Stimulated activated naive CD8-positive, alpha-beta T cell treated with anti-CD3 and anti-CD28 coated beads, Interleukin-15, Interleukin-2, amounts not matched to agents 100 ng/mL and 50 ng/mL, for 24 hours (primary cell): ENCODE results near the gene KLHL18.
"Not testable (repeated sequence)": the region's sequence is repeated elsewhere in the genome, so short reads cannot be mapped to it uniquely, and the experiment has no call there.

Experiments
- H3K27ac Mint-ChIP-seq: one replicate; pipeline ENCODE4 v1.8.0; 2021; ENCODE audit warnings: mild to moderate bottlenecking, mixed read lengths
- H3K27me3 Mint-ChIP-seq: one replicate; pipeline ENCODE4 v1.8.0; 2021; ENCODE audit warnings: mixed read lengths
- H3K36me3 Mint-ChIP-seq: one replicate; pipeline ENCODE4 v1.8.0; 2021; ENCODE audit warnings: low read depth, mixed read lengths
- H3K4me1 Mint-ChIP-seq: one replicate; pipeline ENCODE4 v1.8.0; 2021; ENCODE audit warnings: low read depth, mixed read lengths
- H3K4me3 Mint-ChIP-seq: one replicate; pipeline ENCODE4 v1.8.0; 2021; ENCODE audit warnings: mild to moderate bottlenecking, mixed read lengths
- H3K9me3 Mint-ChIP-seq: one replicate; pipeline ENCODE4 v1.8.0; 2021; ENCODE audit warnings: mixed read lengths

The KLHL18 gene

DNA sequence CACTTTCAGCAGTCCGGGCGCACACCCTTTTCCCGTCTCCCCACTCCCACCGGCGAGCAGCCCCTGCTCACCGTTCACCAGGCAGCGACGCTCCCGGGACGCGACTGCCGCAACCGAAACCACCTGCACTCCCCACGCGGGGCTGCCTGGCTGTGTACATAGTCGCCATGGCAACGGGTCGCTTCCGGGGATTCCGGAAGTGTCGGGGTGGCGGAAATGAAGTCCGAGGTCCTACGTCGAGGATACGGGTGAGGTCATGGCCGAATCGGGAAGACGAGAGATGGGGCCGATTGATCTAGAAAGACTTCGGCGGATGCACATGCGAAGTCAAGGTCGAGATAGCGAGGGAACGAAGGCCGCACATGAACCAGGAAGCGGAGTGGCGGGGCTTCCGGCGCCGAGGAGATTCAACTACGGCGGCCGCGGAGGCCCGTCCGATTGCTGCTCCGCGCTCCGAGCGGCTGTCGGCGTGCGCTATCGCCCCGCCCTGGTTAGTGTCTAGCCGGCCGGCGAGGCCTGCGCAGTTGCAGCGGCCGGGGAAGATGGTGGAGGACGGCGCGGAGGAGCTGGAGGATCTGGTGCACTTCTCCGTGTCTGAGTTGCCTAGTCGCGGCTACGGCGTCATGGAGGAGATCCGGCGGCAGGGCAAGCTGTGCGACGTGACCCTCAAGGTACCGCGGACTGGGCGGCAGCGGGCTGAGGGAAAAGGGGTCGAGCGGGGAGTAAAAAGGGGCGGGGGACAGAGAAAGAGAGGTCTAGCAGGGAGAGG is at the start of gene KLHL18, which contains the start of gene KIF9:
Gene KLHL18 (plus strand): TSS at position 521 of the 769 bp plus-strand sequence. CDS start 22 bp downstream, at position 543.
Gene KIF9 (minus strand): TSS at position 376 of the 769 bp plus-strand sequence. CDS start 5,425 bp downstream, outside the sequence.
- peaks cover 32% of the 10 kb centered on the region for H3K36me3 Mint-ChIP-seq
- peak within 1 kb of the TSS; percentile 98 for H3K27ac Mint-ChIP-seq
- peaks cover 49% of the 10 kb centered on the region for H3K4me1 Mint-ChIP-seq

DNA sequence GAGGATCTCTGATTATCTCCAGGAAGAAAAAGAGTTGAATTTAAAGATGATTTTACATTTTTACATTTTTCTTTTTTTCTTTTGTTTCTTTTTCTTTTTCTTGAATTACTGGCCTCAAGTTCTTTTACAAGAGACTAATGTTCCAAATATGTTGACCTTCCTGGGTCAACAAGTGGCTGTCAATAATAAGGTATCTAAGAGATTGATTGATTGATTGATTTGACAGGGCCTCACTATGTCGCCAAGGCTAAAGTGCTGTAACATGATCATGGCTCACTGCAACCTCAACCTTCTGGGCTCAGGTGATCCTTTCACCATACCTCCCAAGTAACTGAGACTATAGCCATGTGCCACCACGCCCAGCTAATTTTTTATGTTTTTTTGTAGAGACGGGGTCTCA is 44.7 kb upstream of the KLHL18 start:
- H3K4me1 Mint-ChIP-seq = no peaks in the 10 kb centered on the region
- no peak overlapping the region for H3K27ac Mint-ChIP-seq
- no peaks in the 10 kb centered on the region for H3K9me3 Mint-ChIP-seq
- H3K4me3 Mint-ChIP-seq = no peak overlapping the region
- no peaks in the 10 kb centered on the region for H3K36me3 Mint-ChIP-seq
- no peaks in the 10 kb centered on the region for H3K27me3 Mint-ChIP-seq

More for the DNA sequence above, at the start of gene KLHL18, which contains the start of gene KIF9:
- Mint-ChIP-seq H3K27me3 (no peaks in the 10 kb centered on the region), H3K9me3 (no peaks in the 10 kb centered on the region), H3K4me3 (peak within 1 kb of the TSS; percentile 98)

DNA sequence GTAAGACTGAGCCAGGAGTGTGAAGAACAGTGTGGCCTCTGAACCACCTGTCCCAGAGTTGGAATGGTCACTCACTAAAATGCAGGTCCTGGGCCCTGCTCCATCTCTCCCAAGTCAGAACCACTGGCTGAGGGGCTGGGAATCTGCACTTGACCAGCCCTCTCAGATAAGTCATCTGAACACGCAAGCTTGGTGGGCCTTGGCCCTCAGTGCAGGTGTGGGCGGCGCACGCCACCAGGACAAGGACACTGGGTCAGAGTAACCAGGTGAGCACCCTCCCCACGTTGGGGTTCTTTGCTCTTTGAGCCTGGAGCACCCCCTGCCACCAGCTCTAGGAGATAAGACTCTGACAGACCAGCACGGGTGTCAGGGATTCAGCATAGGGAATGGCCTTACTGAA is 42.8 kb upstream of the KLHL18 start:
- H3K27ac Mint-ChIP-seq = no peak overlapping the region
- H3K36me3 Mint-ChIP-seq = no peaks in the 10 kb centered on the region
- H3K9me3 Mint-ChIP-seq = no peaks in the 10 kb centered on the region
- H3K4me3 Mint-ChIP-seq = no peak overlapping the region
- H3K4me1 Mint-ChIP-seq = no peaks in the 10 kb centered on the region
- no peaks in the 10 kb centered on the region for H3K27me3 Mint-ChIP-seq

DNA sequence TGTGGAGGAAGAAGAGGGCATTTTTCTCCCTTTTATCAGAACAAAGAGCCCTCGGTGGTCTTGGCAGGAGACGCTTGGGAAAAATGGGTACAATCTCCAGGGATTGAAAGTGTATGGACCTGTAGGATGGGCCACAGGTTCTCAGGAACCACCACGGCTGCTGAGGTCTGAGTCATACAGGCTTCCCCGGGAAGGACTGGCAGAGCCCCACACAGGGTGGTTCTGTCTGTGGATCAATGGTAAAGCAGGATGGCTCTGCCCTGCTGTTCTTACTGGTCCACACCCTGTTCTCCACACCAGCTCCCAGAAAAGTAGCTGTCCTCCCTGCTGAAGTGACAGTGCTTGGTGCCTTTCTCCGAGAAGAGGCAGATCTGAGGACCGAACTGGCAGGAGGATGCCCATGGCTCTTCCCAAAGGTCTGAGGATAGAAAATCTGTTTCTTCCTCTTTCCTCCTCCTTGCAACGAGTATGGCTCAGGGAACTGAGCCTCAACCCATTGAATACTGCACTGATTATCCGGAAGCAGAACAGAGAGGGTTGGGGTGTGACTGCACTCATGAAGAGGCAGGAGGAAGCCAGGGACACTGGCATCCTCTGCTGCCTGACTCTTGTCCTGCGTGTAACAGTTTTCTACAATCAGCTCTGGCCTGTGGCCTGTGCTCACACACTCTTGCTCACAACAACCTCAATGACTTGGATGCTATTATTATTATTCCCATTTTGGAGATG is 39.2 kb upstream of the KLHL18 start:
- no peaks in the 10 kb centered on the region for H3K4me1 Mint-ChIP-seq
- no peaks in the 10 kb centered on the region for H3K36me3 Mint-ChIP-seq
- no peak overlapping the region for H3K27ac Mint-ChIP-seq
- no peaks in the 10 kb centered on the region for H3K27me3 Mint-ChIP-seq
- no peaks in the 10 kb centered on the region for H3K9me3 Mint-ChIP-seq
- H3K4me3 Mint-ChIP-seq = no peak overlapping the region

DNA sequence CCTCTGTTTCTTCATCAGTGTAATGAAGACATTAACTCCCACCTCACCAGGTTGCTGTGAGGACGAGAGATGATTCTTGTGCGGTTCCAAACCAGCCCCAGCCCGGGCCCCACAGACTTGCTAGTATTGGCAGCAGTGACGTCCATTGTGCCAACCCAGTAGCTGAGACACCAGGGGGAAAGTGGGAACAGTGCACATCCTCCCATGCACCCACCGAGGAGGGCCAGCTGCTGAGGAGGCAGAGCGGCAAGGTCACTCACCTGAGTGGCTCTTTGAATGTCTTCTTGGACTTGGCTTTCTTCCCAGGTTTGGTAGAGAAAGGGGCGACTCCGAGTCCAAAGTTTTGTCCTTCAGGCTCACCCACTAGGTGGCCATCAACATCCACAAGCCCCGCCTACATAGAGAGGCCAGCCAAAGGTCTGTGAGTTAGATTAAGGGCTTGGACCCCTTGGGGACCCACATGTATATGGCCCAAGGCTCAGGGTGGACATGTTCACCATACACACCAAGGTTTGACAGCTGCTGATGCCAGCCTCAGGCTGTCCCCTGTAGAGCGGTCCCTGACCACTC is 38.1 kb upstream of the KLHL18 start:
- Mint-ChIP-seq H3K36me3 (no peaks in the 10 kb centered on the region), H3K27ac (no peak overlapping the region), H3K9me3 (no peaks in the 10 kb centered on the region), H3K4me1 (no peaks in the 10 kb centered on the region), H3K27me3 (no peaks in the 10 kb centered on the region), H3K4me3 (no peak overlapping the region)

DNA sequence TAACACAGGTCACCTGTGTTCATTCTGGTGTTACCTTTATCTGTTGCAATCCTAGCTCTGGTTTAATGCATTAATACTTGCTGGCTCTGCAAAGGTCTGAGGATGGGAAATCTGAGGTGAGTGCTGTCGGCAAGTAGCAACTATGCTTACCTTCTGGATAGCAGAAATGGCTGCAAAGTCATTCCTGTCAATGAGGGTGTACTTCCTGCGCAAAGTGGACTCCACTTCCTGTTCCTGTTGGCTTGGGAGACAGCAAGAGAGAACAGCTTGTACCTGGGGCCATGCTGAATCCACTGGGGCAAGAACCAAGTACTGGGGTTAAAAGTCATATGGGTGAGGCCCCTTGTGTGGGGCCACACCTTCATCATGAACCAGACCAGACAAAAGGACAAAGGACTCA is 37.5 kb upstream of the KLHL18 start:
- Mint-ChIP-seq H3K36me3 (no peaks in the 10 kb centered on the region), H3K27ac (no peak overlapping the region), H3K4me1 (no peaks in the 10 kb centered on the region), H3K27me3 (no peaks in the 10 kb centered on the region), H3K9me3 (no peaks in the 10 kb centered on the region), H3K4me3 (no peak overlapping the region)

DNA sequence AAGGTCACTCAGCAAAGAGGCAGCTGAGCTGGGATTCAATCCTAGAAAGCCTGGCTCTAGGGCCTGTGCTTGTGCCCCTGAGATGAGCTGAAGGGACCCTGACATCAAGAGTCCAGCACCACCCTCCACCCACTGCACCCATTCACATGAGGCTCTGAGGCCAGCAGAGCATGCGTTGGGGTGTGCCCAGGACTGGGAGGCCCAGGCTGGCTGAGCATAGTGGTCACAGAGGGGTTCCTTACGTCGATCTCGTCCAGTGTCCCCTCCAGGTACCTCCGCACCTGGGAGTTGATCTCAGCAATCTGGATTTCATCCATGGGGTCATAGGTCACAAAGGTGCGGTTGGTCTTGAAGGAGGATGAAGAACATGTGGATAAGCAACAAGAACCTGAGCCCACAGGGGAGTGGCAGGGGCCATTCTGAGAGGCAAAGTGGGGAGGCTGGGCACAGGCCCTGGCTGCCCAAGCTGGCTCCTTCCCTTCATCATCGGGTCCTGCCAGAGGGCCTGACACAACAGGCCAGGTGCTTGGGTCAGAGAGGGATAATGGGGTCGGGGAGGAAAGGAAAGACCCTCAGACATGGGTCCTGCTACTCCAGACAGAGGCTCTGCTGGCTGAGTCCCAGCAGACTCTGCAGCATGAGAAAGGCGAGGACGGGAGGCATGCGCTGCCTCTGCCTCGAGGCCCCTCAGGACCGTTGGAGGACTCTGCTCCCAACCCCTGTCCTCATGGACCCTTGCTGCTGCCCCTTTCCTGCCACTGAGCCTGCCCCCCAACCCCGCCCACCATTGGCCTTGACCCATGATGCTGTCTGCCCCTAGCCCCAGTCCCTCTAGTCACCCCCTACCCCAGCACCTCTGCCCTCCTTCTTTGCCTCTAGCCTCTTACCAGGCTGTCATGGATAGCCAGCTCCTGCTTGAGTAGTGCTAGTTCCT is 35.3 kb upstream of the KLHL18 start:
- H3K4me1 Mint-ChIP-seq = no peaks in the 10 kb centered on the region
- H3K4me3 Mint-ChIP-seq = no peak overlapping the region
- no peaks in the 10 kb centered on the region for H3K9me3 Mint-ChIP-seq
- no peaks in the 10 kb centered on the region for H3K27me3 Mint-ChIP-seq
- no peaks in the 10 kb centered on the region for H3K36me3 Mint-ChIP-seq
- no peak overlapping the region for H3K27ac Mint-ChIP-seq

DNA sequence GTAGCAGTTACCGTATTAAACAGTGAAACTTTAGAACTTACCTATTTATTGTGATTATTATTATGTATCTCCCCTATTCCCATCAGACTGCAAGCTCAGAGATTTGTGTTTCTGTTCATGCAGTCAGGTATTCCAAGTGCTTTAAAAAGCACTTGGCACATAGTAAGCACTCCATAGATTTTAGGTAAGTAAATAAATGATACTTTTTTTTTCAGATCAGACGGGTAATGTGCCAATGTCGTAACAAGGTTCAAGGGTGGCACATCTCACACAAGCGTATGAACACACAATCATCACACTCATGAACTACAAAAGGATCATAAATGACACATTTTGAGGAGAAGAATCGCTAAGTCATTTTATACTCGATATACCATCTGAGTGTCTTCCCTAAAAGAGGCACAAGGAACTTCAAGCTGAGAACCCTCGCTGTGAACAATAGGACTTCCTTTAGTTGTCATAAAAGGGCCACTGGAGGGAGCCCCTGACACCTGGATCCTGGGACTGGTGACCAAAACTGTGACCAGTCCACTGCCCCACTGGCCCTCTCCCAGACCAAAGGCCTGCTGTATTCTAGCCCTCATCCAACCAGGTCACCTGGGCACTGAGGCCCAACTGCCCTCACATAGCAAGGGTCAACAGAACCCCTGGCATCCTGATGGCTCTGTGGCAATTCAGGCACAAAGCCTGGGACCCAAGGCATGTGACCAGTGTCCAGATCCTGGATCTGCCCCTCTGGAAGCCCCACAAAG is 32.3 kb upstream of the KLHL18 start:
- Mint-ChIP-seq H3K4me3 (no peak overlapping the region), H3K27ac (no peak overlapping the region), H3K27me3 (no peaks in the 10 kb centered on the region)

DNA sequence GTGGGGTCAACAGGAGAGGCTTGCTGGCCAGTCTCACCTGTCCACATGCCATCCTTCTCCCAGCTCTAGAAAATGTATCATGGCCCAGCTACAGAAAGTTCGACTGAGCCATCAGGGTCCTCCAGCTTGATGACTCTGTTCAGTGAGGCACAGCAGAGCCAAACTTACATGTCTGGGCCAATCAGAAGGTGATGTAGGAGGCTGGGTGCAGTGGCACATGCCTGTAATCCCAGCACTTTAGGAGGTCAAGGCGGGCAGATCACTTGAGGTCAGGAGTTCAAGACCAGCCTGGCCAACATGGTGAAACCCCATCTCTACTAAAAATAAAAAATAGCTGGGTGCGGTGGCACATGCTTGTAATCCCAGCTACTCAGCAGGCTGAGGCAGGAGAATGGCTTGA is 31.7 kb upstream of the KLHL18 start:
- H3K36me3 Mint-ChIP-seq, H3K4me3 Mint-ChIP-seq, H3K9me3 Mint-ChIP-seq, H3K27ac Mint-ChIP-seq, H3K27me3 Mint-ChIP-seq, H3K4me1 Mint-ChIP-seq: not testable (repeated sequence)

More for the DNA sequence above, 32.3 kb upstream of the KLHL18 start:
- Mint-ChIP-seq H3K4me1 (no peaks in the 10 kb centered on the region), H3K9me3 (no peaks in the 10 kb centered on the region), H3K36me3 (no peaks in the 10 kb centered on the region)

DNA sequence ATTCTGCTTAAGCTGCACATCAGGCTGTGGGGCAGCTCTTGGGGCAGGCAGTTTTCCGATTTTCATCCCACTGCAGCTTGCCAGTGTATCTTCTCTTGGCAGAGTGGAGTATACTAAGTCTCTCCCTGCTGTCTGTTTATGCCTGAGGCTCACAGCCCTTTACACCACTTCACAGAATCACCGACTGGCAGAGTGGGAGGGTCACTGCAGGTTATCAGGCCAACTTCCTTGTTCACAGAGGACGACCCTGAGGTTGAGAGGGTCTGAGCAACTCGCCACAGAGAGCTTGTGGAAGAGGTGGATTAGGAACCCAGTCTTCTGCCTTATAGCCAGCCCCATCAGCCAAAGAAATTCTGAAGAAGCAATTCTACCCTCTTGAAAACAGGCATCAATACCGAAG is 31.1 kb upstream of the KLHL18 start:
- no peaks in the 10 kb centered on the region for H3K36me3 Mint-ChIP-seq
- H3K4me1 Mint-ChIP-seq = no peaks in the 10 kb centered on the region
- no peak overlapping the region for H3K27ac Mint-ChIP-seq
- H3K27me3 Mint-ChIP-seq = no peaks in the 10 kb centered on the region
- no peaks in the 10 kb centered on the region for H3K9me3 Mint-ChIP-seq
- H3K4me3 Mint-ChIP-seq = no peak overlapping the region

DNA sequence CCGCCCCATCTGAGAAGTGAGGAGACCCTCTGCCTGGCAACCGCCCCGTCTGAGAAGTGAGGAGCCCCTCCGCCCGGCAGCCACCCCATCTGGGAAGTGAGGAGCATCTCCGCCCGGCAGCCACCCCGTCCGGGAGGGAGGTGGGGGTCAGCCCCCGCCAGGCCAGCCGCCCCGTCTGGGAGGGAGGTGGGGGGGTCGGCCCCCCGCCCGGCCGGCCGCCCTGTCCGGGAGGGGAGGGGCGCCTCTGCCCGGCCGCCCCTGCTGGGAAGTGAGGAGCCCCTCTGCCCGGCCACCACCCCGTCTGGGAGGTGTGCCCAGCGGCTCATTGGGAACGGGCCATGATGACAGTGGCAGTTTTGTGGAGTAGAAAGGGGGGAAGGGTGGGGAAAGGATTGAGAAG is 26.4 kb upstream of the KLHL18 start:
- not testable (repeated sequence) for H3K4me3 Mint-ChIP-seq, H3K27ac Mint-ChIP-seq, H3K27me3 Mint-ChIP-seq, H3K36me3 Mint-ChIP-seq, H3K4me1 Mint-ChIP-seq, H3K9me3 Mint-ChIP-seq

DNA sequence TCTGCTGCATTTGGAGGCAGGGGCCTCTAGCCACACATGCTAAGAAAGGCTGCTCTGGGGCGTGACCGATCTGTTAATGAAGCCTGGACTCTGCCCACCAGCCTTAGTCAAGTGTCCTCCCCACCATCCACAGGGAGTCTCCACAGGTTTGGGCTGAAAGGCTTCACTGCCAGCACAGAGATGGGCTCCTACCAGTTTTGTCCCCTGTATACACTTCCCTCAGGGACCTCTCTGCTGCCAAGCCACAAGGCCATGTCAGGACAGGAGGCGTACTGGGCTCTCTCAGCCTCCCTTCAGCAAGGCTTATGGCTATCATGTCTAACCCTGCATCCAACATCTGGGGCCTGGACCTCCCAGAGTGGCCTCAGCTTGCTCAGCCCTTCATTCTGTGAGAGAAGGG is 23.6 kb upstream of the KLHL18 start:
- Mint-ChIP-seq H3K4me3 (no peak overlapping the region), H3K9me3 (no peaks in the 10 kb centered on the region), H3K4me1 (no peaks in the 10 kb centered on the region), H3K36me3 (no peaks in the 10 kb centered on the region), H3K27ac (no peak overlapping the region), H3K27me3 (no peaks in the 10 kb centered on the region)

DNA sequence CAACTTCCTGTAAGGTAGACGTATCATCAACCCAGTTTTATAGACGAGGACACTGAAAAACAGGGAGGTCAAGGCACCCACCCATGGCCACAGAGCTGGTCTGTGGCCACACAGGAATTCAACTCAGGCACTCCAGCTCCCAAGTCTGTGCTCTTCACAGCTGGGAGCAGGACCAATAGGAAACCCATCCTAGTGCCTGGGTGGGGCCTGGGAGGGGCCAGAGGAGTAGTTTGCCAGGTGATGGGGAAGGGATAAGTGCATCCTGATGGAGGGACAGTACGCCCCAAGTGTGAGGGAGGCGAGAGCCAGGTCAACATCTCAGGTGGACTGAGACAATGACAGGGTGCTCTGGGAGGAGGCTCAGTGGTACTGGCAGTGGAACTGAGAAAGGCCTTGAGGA is 22.1 kb upstream of the KLHL18 start:
- Mint-ChIP-seq H3K36me3 (no peaks in the 10 kb centered on the region), H3K27ac (no peak overlapping the region), H3K4me1 (no peaks in the 10 kb centered on the region), H3K9me3 (no peaks in the 10 kb centered on the region), H3K4me3 (no peak overlapping the region), H3K27me3 (no peaks in the 10 kb centered on the region)

DNA sequence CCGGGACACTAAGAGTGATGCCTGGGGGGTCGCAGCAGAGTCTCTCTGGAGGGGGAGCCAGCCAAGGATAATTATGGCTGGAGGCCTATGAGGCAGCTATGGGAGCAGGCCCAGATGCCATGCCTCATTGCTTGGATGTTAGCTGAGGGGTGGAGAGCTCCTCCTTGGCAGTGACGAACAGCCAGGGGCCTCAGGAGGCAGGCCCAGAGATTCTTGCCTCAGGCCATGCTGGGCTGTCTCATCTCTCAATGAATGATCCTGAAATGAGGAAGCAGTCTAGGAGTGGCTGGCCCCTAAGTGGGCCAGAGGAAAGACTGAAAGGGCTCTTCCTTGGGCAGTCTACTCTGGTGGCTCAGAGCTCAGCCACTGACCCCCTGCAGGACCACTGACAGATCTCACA is 21.4 kb upstream of the KLHL18 start:
- Mint-ChIP-seq H3K27ac (no peak overlapping the region), H3K36me3 (no peaks in the 10 kb centered on the region), H3K4me3 (no peak overlapping the region), H3K9me3 (no peaks in the 10 kb centered on the region), H3K4me1 (peaks cover under 1% of the 10 kb centered on the region), H3K27me3 (no peaks in the 10 kb centered on the region)
